Measurements from ENCODE around the gene SECISBP2L.

- TF ChIP-seq, protein P1, sequence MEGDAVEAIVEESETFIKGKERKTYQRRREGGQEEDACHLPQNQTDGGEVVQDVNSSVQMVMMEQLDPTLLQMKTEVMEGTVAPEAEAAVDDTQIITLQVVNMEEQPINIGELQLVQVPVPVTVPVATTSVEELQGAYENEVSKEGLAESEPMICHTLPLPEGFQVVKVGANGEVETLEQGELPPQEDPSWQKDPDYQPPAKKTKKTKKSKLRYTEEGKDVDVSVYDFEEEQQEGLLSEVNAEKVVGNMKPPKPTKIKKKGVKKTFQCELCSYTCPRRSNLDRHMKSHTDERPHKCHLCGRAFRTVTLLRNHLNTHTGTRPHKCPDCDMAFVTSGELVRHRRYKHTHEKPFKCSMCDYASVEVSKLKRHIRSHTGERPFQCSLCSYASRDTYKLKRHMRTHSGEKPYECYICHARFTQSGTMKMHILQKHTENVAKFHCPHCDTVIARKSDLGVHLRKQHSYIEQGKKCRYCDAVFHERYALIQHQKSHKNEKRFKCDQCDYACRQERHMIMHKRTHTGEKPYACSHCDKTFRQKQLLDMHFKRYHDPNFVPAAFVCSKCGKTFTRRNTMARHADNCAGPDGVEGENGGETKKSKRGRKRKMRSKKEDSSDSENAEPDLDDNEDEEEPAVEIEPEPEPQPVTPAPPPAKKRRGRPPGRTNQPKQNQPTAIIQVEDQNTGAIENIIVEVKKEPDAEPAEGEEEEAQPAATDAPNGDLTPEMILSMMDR (IDR thresholded peaks at IDR 0.05 in 4 of 5, conservative IDR thresholded peaks at IDR 0.05 in 1 of 5): no peak
- TF ChIP-seq POLR2A (IDR thresholded peaks at IDR 0.05): no peak
These were observed 57.1 kb downstream of the SECISBP2L start for GRCh38 chr15:48989170-48989569.

All from gastrocnemius medialis (tissue), 4 donors.